Hepatocyte (in vitro differentiated cells): ENCODE data around the gene RFTN1. TPM values are rescaled to one million over a fixed set of nuclear protein-coding genes. Genes with fewer than 3 reads are reported as not detected.

Experiments
- DNase-seq: peaks from one replicate; pipeline ENCODE4 v3.0.0-alpha.2; 2016; ENCODE audit warnings: low spot score
- H2AFZ ChIP-seq: fragments of 200-600 bp; sonication (generic); 2 replicates; pipeline ENCODE4 v1.6.0; 2016; ENCODE audit warnings: antibody characterized with exemption, mild to moderate bottlenecking
- H3K27ac ChIP-seq: fragments of 200-600 bp; sonication (generic); 2 replicates; pipeline ENCODE4 v1.5.1; 2016; ENCODE audit warnings: mild to moderate bottlenecking
- H3K27me3 ChIP-seq: fragments of 200-600 bp; sonication (generic); 2 replicates; pipeline ENCODE4 v1.6.1; 2016
- H3K36me3 ChIP-seq: fragments of 200-600 bp; sonication (generic); replicated peaks from 2 replicates; pipeline ENCODE4 v1.5.1; 2016; ENCODE audit warnings: low read depth; ENCODE audit not compliant: insufficient read depth
- H3K4me1 ChIP-seq: fragments of 200-600 bp; sonication (generic); 2 replicates; pipeline ENCODE4 v1.5.1; 2016; ENCODE audit warnings: mild to moderate bottlenecking, moderate library complexity; ENCODE audit not compliant: insufficient read depth
- H3K4me2 ChIP-seq: fragments of 200-600 bp; sonication (generic); 2 replicates; pipeline ENCODE4 v1.6.0; 2016
- H3K4me3 ChIP-seq: fragments of 200-600 bp; sonication (generic); 2 replicates; pipeline ENCODE4 v1.5.1; 2016; ENCODE audit warnings: mild to moderate bottlenecking
- H3K79me2 ChIP-seq: fragments of 200-600 bp; sonication (generic); 2 replicates; pipeline ENCODE4 v1.6.0; 2017; ENCODE audit warnings: mild to moderate bottlenecking
- H3K9me2 ChIP-seq: fragments of 200-600 bp; sonication (generic); replicated peaks from 2 replicates; pipeline ENCODE4 v1.6.0; 2017; ENCODE audit warnings: mild to moderate bottlenecking; ENCODE audit not compliant: insufficient read depth
- H3K9me3 ChIP-seq: fragments of 200-600 bp; sonication (generic); 2 replicates; pipeline ENCODE4 v1.5.1; 2016; ENCODE audit warnings: low read depth, mild to moderate bottlenecking
- H4K20me1 ChIP-seq: fragments of 200-600 bp; sonication (generic); 2 replicates; pipeline ENCODE4 v1.6.0; 2016; ENCODE audit warnings: mild to moderate bottlenecking; ENCODE audit not compliant: insufficient read depth, poor library complexity, severe bottlenecking
- EZH2 ChIP-seq: fragments of 200-600 bp; sonication (generic); IDR thresholded peaks from 2 replicates; pipeline ENCODE4 v1.6.1; 2016; ENCODE audit warnings: antibody characterized with exemption, mild to moderate bottlenecking, borderline replicate concordance
- EZH2phosphoT487 ChIP-seq: fragments of 200-600 bp; sonication (generic); IDR thresholded peaks from one replicate; pipeline ENCODE4 v1.6.1; 2018; ENCODE audit warnings: antibody characterized with exemption, mild to moderate bottlenecking, low read depth, moderate library complexity; ENCODE audit not compliant: unreplicated experiment, severe bottlenecking
- WGBS: methylation state at CpG from one replicate; pipeline ENCODE4 v1.1.6; 2016; ENCODE audit warnings: low lambda C conversion rate; ENCODE audit errors: missing lambda C conversion rate; 5-methylcytosine and 5-hydroxymethylcytosine counted together
- polyA plus RNA-seq: library from polyadenylated mRNA; unstranded; fragments of >200 nt; fragmentation: Nextera tagmentation; extraction: Ambion mirVana; gene quantifications from 2 replicates; pipeline ENCODE4 v1.2.1, GENCODE V29; 2016
- total RNA-seq: library from RNA; depleted of rRNA; stranded (reverse); fragments of >200 nt; gene quantifications from 2 replicates; pipeline ENCODE4 v1.2.3, GENCODE V29; 2014
- TF ChIP-seq, protein P1 (sequence below): fragments of 200-600 bp; sonication (generic); IDR thresholded peaks from 2 replicates; pipeline ENCODE4 v1.5.1; 2016; ENCODE audit warnings: antibody characterized with exemption, mild to moderate bottlenecking; ENCODE audit not compliant: poor library complexity

The RFTN1 gene
- total and polyA plus RNA-seq, 2 experiments from 2014 or later: 10.0 to 14.9 TPM

GRCh38 chr3:16272588-16272987 lies 240.9 kb downstream of the RFTN1 start:
- Histone ChIP-seq H4K20me1 (no peaks in the 10 kb centered on the region), H3K36me3 (no peaks in the 10 kb centered on the region)

GRCh38 chr3:16270855-16271254 lies 242.6 kb downstream of the RFTN1 start:
- Histone ChIP-seq H2AFZ (no peak overlapping the region), H3K79me2 (peaks cover 31% of the 10 kb centered on the region), H3K4me1 (peaks cover 14% of the 10 kb centered on the region), H4K20me1 (no peaks in the 10 kb centered on the region), H3K9me2 (no peaks in the 10 kb centered on the region), H3K4me2 (no peak overlapping the region), H3K4me3 (no peak overlapping the region), H3K9me3 (no peaks in the 10 kb centered on the region), H3K27ac (no peak overlapping the region), H3K27me3 (no peaks in the 10 kb centered on the region), H3K36me3 (no peaks in the 10 kb centered on the region)
- WGBS: 94% methylated on average over 10 of the region's 10 CpGs
- TF ChIP-seq EZH2phosphoT487 (no peak), EZH2 (no peak)
- TF ChIP-seq, protein P1, sequence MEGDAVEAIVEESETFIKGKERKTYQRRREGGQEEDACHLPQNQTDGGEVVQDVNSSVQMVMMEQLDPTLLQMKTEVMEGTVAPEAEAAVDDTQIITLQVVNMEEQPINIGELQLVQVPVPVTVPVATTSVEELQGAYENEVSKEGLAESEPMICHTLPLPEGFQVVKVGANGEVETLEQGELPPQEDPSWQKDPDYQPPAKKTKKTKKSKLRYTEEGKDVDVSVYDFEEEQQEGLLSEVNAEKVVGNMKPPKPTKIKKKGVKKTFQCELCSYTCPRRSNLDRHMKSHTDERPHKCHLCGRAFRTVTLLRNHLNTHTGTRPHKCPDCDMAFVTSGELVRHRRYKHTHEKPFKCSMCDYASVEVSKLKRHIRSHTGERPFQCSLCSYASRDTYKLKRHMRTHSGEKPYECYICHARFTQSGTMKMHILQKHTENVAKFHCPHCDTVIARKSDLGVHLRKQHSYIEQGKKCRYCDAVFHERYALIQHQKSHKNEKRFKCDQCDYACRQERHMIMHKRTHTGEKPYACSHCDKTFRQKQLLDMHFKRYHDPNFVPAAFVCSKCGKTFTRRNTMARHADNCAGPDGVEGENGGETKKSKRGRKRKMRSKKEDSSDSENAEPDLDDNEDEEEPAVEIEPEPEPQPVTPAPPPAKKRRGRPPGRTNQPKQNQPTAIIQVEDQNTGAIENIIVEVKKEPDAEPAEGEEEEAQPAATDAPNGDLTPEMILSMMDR: no peak
- no peak for DNase-seq

More at GRCh38 chr3:16272588-16272987, 240.9 kb downstream of the RFTN1 start:
- no peak overlapping the region for H2AFZ ChIP-seq
- H3K79me2 ChIP-seq: peaks cover 14% of the 10 kb centered on the region
- DNase-seq: no peak
- H3K9me2 ChIP-seq: no peaks in the 10 kb centered on the region
- H3K27me3 ChIP-seq: no peaks in the 10 kb centered on the region
- WGBS: 77% methylated on average over 1 of the region's 1 CpG
- TF ChIP-seq EZH2: no peak
- H3K27ac ChIP-seq: no peak overlapping the region
- peaks cover 3% of the 10 kb centered on the region for H3K4me1 ChIP-seq
- no peaks in the 10 kb centered on the region for H3K9me3 ChIP-seq
- no peak overlapping the region for H3K4me2 ChIP-seq
- H3K4me3 ChIP-seq: no peak overlapping the region

DNA sequence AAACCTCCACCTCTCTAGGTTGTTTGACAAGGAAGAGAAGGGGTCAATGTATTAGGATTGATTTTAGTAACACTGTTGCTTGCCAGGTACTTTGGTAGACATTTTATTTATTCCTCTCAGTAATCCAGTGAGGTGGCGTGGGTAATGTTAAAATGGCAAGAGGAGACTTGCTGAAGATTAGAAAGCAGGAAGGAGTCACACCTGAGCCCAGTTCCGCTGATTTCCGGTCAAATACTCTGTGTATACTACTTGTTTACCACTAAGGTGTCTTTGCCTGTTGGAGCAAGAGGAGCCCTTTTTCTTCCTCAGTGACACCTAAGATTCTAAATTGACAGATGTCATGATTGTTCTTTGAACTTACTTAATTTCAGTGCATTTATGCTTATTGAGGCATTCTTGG lies 246.8 kb downstream of the RFTN1 start:
- Histone ChIP-seq H3K4me2 (peak overlapping the region; percentile 88), H3K36me3 (no peaks in the 10 kb centered on the region), H3K4me1 (peaks cover 23% of the 10 kb centered on the region), H3K27me3 (no peaks in the 10 kb centered on the region), H3K27ac (no peak overlapping the region), H3K9me3 (no peaks in the 10 kb centered on the region), H3K4me3 (no peak overlapping the region), H3K79me2 (peaks cover 62% of the 10 kb centered on the region), H2AFZ (no peak overlapping the region), H3K9me2 (no peaks in the 10 kb centered on the region), H4K20me1 (no peaks in the 10 kb centered on the region)
- DNase-seq: no peak
- TF ChIP-seq EZH2 (no peak), EZH2phosphoT487 (no peak)
- TF ChIP-seq, protein P1: no peak
- 90% methylated on average over 3 of the region's 3 CpGs for WGBS

Other genes starting within 250 kb of the RFTN1 start
- gene DPH3, start 248.8 kb downstream of the RFTN1 start, total RNA-seq: 36.9 and 45.1 TPM in 2 replicates
- 51.8 and 55.0 TPM in 2 replicates for gene DPH3, start 248.8 kb downstream of the RFTN1 start, polyA plus RNA-seq
- gene OXNAD1, start 248.5 kb downstream of the RFTN1 start, total RNA-seq: 14.7 and 21.1 TPM in 2 replicates
- 11.9 and 14.4 TPM in 2 replicates for gene OXNAD1, start 248.5 kb downstream of the RFTN1 start, polyA plus RNA-seq
- gene DAZL, start 91.7 kb upstream of the RFTN1 start, total RNA-seq: 0.33 TPM in 1 of 2 replicates, not detected in the other
- not detected in 2 replicates for gene DAZL, start 91.7 kb upstream of the RFTN1 start, polyA plus RNA-seq